ENCODE measurements around the gene PDCD7.
"Not testable (repeated sequence)": the region's sequence is repeated elsewhere in the genome, so short reads cannot be mapped to it uniquely, and the experiment has no call there.

DNA sequence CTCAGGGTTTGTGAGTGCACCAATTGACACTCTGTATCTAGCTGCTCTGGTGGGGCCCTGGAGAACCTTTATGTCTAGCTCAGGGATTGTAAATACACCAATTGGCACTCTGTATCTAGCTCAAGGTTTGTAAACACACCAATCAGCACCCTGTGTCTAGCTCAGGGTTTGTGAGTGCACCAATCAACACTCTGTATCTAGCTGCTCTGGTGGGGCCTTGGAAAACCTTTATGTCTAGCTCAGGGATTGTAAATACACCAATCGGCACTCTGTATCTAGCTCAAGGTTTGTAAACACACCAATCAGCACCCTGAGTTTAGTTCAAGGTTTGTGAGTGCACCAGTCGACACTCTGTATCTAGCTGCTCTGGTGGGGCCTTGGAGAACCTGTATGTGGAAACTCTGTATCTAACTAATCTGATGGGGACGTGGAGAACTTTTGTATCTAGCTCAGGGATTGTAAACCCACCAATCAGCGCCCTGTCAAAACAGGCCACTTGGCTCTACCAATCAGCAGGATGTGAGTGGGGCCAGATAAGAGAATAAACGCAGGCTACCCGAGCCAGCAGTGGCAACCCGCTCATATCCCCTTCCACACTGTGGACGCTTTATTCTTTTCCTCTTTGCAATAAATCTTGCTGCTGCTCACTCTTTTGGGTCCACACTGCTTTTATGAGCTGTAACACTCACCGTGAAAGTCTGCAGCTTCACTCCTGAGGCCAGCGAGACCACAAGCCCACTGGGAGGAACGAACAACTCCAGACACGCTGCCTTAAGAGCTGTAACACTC lies 57.8 kb downstream of the PDCD7 start:
- TF ChIP-seq EZH2phosphoT487 (IDR thresholded peaks at IDR 0.05; ENCODE audit: borderline replicate concordance, low read depth, low read length): not testable (repeated sequence)
- TF ChIP-seq, protein P1, sequence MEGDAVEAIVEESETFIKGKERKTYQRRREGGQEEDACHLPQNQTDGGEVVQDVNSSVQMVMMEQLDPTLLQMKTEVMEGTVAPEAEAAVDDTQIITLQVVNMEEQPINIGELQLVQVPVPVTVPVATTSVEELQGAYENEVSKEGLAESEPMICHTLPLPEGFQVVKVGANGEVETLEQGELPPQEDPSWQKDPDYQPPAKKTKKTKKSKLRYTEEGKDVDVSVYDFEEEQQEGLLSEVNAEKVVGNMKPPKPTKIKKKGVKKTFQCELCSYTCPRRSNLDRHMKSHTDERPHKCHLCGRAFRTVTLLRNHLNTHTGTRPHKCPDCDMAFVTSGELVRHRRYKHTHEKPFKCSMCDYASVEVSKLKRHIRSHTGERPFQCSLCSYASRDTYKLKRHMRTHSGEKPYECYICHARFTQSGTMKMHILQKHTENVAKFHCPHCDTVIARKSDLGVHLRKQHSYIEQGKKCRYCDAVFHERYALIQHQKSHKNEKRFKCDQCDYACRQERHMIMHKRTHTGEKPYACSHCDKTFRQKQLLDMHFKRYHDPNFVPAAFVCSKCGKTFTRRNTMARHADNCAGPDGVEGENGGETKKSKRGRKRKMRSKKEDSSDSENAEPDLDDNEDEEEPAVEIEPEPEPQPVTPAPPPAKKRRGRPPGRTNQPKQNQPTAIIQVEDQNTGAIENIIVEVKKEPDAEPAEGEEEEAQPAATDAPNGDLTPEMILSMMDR (conservative IDR thresholded peaks at IDR 0.05; ENCODE audit: low read length): not testable (repeated sequence)
